ENCODE results near the gene F2RL1.
A peak's percentile ranks its signal among the peaks of the same experiment; 100 is the strongest.

F2RL1 gene

GRCh38 chr5:76794871-76795270, 24.0 kb upstream of the F2RL1 start:
- no peak for TF ChIP-seq CTCF (IDR thresholded peaks at IDR 0.05; ENCODE audit: low read depth, low read length)
- DNase-seq (ENCODE audit: low read depth, low spot score): peak; percentile 39
- in situ Hi-C loops (cut with HindIII; ENCODE audit: low sequenced_read_pairs): no loop called here
- no peak overlapping the region for H3K4me3 ChIP-seq (ENCODE audit: low read depth, low read length)

GRCh38 chr5:76799588-76799987, 19.2 kb upstream of the F2RL1 start:
- TF ChIP-seq CTCF (IDR thresholded peaks at IDR 0.05; ENCODE audit: low read depth, low read length): no peak
- no peak for DNase-seq (ENCODE audit: low read depth, low spot score)

GRCh38 chr5:76800579-76800978, 18.3 kb upstream of the F2RL1 start:
- no peak overlapping the region for H3K4me3 ChIP-seq (ENCODE audit: low read depth, low read length)

More at GRCh38 chr5:76799588-76799987, 19.2 kb upstream of the F2RL1 start:
- in situ Hi-C loops (cut with HindIII; ENCODE audit: low sequenced_read_pairs): no loop called here
- H3K4me3 ChIP-seq (ENCODE audit: low read depth, low read length): no peak overlapping the region

GRCh38 chr5:76801159-76801802, 17.5 kb upstream of the F2RL1 start:
- peak; percentile 85 for DNase-seq (ENCODE audit: low read depth, low spot score)
- H3K4me3 ChIP-seq (ENCODE audit: low read depth, low read length): no peak overlapping the region
- TF ChIP-seq CTCF (IDR thresholded peaks at IDR 0.05; ENCODE audit: low read depth, low read length): no peak
- in situ Hi-C loops (cut with HindIII; ENCODE audit: low sequenced_read_pairs): loop anchor here (25.0 kb wide), 2 partner anchors 89 to 189 kb away; partner anchors contain the start of genes F2R and F2RL2

More at GRCh38 chr5:76800579-76800978, 18.3 kb upstream of the F2RL1 start:
- in situ Hi-C loops (cut with HindIII; ENCODE audit: low sequenced_read_pairs): loop anchor here (25.0 kb wide), 2 partner anchors 88 to 188 kb away; partner anchors contain the start of genes F2R and F2RL2
- no peak for DNase-seq (ENCODE audit: low read depth, low spot score)
- TF ChIP-seq CTCF (IDR thresholded peaks at IDR 0.05; ENCODE audit: low read depth, low read length): no peak

- H3K4me3 ChIP-seq (ENCODE audit: low read depth, low read length): no peak overlapping the region
- no peak for DNase-seq (ENCODE audit: low read depth, low spot score)
- TF ChIP-seq CTCF (IDR thresholded peaks at IDR 0.05; ENCODE audit: low read depth, low read length): no peak
- in situ Hi-C loops (cut with HindIII; ENCODE audit: low sequenced_read_pairs): loop anchor here (25.0 kb wide), 2 partner anchors 89 to 189 kb away; partner anchors contain the start of genes F2R and F2RL2
Measured at GRCh38 chr5:76801803-76802195, 17.0 kb upstream of the F2RL1 start.

GRCh38 chr5:76804266-76804665, 14.6 kb upstream of the F2RL1 start:
- no peak overlapping the region for H3K4me3 ChIP-seq (ENCODE audit: low read depth, low read length)
- DNase-seq (ENCODE audit: low read depth, low spot score): peak; percentile 90
- in situ Hi-C loops (cut with HindIII; ENCODE audit: low sequenced_read_pairs): loop anchor here (25.0 kb wide), 2 partner anchors 92 to 192 kb away; partner anchors contain the start of genes F2R and F2RL2
- TF ChIP-seq CTCF (IDR thresholded peaks at IDR 0.05; ENCODE audit: low read depth, low read length): no peak

Measured in astrocyte of the spinal cord (primary cell).